HG03095 (cell line): Measurements from ENCODE around the gene INPP5A.

Source experiments
- ATAC-seq: cut with Tn5 transposase; IDR thresholded peaks from one replicate; pipeline ENCODE4 v1.9.1; 2021; ENCODE audit warnings: moderate library complexity; ENCODE audit not compliant: unreplicated experiment

INPP5A gene

DNA sequence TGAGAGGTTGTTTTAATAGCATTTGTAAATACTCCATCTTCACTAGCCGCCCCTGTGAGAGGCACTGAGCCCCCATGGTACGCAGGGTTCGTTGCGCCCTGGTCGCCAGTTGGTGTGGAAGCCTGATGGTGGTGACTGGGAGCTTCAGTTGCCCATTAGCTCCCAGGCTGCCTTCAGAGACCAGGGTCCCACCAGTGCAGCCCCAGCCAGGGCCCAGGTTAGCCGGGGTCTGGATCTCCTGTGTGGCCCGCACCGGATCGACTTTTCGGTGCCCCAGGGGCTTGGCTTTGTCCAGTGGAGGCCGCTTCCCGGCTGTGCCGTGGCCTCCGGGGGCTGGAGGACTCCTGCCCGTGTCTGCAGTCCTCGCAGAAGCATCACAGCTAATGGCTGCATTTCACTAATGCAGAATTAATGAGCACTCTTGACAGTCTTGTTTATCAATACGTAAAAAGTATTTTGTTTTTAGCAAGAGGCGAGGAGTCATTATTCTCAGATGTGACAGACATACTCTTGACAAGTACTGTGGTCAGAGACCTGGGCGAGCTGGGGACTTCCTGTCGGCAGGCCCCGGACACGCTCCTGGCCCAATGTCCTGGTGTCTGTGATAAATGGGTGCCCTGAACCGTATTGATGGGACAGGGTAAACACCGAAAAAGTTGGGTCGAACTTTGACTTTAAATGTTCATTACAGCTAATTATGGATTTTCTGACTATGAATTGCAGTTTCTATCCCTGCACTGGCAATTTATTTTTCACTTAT, 148.5 kb downstream of the INPP5A start:
- ATAC-seq: no peak

DNA sequence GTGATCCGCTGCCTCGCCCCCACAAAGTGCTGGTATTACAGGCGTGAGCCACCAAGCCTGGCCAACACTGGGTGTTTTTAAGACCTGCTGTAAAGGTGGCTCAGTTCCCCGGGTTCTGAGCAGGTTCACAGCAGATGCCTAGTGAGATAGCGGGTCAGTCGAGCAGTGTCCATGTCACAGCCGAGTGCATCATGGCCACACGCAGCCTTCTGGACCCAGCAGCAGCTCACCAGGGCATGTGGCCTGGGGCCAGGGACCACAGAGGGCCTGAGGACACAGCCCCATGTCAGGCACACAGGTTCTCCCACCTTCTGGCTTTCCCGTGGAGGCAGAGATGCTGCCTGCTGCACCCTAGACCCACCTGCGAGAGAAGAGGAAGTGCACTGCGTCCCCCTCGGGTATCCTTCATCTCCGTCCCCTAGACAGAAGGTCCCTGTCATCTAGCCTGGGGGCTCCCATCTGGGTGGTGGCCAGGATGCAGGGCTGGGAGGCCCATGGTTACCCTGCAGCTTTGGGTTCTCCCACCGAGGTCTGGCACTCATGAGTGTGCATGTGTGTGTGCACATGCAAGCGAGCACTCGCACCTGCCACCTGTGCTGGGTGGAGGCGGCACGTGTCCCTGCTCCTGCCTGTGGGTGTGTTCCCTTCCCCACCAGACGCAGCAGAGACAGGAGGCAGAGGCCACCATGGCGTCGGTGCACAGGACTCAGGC, 149.8 kb downstream of the INPP5A start:
- ATAC-seq: no peak

GRCh38 chr10:132687893-132688579, 150.4 kb downstream of the INPP5A start:
- no peak for ATAC-seq

GRCh38 chr10:132688580-132689420, 151.2 kb downstream of the INPP5A start:
- no peak for ATAC-seq

- ATAC-seq: no peak
Measured at GRCh38 chr10:132689721-132690360, 152.3 kb downstream of the INPP5A start.

DNA sequence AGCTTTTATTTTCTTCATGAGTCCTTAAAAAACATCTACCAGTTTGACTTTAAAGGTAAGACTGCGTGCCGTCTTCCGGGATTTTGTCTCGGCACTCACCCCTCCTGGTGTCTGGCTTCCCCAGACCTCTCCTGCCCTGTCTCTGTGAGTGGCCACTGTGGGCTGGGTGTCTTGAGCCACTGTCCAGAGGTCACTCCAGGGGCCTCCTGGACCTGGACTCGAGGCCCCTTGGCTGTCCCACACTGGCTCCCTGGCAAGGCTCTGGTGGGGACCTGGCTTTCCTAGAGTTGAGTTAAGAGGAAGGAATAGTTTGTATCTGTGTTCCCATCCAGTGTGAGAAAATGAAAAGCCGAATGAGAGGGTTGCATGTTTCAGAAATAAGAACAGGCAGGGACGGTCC, 152.8 kb downstream of the INPP5A start:
- ATAC-seq: no peak

DNA sequence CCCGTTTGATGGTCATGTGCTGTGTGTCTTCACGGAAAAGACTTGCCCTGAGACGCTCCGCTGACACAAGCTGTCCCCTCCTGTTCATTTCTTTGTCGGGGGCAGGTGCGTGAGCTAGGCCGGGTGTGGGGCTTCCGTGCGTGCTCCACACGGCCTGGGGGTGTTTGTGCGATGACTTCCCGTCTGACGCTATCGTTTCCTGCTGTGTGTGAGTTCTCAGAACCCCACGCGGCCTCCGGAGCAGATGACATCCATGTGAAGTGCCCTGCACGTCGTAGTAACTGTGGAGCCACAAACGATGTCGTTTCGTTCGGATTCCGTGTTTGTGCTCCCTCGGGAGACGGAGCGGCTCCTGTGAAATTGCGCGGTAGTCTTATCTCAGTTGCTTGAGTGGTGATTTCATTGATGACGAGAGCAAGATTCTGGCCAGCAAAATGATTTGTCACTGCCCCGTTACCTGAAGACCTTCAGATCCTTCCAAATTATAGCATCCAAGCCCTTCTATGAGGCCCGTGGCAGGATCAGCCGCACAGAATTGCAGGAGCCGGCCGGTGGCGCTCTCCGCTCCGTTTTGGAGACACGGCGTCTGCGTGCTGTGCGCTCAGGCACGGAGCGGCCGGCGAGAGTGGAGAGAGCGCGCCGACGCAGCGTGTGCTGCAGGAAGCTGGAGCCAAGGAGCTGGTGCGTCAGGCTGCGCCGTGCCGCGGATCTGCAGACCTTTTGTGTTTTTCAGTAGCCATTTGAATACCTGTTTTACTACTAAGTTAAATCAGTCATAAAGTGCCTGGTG, 153.4 kb downstream of the INPP5A start:
- ATAC-seq: no peak

DNA sequence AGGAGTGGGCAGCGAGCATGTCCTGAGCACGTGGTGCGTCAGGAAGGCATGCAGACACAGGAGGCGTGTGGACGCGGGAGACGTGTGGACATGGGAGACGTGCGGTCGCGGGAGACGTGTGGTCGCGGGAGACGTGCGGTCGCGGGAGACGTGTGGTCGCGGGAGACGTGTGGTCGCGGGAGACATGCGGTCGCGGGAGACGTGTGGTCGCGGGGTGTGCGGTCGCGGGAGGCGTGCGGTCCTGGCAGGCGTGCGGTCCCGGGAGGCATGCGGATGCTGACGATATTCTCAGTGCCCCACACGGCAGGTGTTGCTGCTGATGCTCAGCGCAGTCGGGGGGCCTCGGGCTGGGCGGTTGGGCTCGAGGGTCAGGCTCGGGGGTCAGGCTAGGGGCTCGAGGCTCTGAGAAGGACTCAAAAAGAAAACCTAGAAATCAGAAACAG, 154.1 kb downstream of the INPP5A start:
- ATAC-seq: no peak

DNA sequence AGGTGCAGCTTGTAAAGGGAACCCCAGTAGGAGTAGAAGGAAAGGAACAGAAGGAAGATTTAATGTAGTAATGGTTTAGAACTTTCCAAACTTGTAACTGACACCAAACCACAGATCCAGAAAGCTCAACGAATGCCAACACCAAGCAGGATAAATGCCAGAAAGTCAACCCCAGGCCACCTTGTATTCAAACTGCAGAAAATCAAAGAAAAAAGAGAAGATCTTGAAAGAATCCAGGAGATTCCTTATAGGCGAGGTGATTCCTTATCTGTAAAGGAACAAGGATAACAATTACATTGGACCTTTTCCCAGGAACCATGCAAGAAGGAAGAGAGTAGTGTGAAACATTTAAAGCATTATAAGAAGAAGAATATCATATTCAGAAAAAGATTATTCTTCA, 154.7 kb downstream of the INPP5A start:
- no peak for ATAC-seq

DNA sequence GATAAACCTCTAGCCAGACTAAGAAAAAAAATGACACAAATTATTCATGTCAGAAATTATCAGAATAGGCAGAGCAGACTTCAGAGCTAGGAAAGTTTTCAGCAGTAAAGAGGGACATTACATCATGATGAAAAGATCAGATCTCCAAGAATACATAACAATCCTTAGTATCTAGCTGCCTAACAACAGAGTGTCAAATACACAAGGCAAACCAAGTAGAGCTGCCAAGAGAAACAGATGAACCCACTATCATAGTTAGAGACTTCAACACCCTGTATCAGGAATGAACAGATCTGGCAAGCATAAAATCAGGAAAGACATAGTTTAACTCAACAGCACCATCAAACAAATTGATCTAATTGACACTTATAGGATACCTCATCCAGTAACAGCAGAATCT, 156.1 kb downstream of the INPP5A start:
- no peak for ATAC-seq

DNA sequence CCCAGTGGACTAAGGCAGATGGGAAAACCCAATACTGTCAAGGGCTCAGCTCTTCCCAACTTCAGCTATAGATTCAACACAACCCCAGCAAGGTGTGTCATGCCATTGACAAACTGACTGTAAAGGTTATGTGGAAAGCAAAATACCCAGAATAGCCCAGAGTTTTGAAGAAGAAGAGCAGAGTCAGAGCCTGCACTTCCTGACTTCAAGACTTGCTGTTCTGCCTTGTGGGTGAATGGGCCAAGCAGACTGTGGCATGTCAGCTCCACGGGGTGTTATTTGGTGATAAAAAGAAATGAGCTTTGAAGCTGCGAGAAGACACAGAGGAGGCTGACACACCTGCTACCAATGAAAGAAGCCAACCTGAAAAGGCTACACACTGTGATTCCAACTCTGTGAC, 158.6 kb downstream of the INPP5A start:
- ATAC-seq: no peak

DNA sequence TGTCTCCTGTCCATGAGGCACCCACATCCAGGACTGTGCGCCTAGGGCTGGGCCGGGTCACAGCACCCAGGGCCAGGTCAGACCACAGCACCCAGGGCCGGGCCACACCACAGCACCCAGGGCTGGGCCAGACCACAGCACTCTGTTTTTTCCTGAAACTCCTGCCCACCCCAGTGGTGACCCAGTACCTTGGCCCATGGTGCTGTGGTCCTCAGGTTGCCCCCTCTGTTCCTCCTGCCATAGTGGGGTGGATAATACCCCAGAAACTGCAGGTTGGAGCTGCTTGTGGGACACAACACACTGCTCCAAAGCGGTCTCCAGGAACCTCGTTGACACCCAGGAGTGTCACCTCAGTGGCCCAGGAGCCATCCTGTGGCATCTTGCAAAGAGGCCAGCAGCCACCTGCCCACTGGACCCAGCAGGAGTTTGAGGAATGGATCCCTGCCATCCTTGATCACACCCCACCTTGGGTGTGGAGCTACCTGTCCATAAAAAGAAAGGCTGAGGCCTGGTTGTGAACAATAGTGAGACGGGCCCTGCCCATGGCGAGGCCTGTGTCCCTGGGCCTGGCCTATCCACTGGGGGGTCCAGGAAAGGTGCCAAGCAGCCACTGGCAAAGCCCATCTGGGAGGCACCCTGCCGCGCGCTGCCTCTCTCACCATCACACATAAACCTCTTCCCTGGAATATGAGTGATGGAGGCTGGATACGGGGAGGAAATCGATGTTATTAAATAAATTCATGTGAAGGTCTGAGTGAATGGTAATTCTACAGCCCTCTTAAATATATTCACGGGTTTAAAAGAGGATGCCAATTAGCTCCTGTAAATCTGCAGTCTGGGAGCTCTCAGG, 159.4 kb downstream of the INPP5A start:
- no peak for ATAC-seq

- no peak for ATAC-seq
Measured at GRCh38 chr10:132697578-132698200, 160.1 kb downstream of the INPP5A start.

GRCh38 chr10:132698211-132698751, 160.7 kb downstream of the INPP5A start:
- ATAC-seq: no peak

DNA sequence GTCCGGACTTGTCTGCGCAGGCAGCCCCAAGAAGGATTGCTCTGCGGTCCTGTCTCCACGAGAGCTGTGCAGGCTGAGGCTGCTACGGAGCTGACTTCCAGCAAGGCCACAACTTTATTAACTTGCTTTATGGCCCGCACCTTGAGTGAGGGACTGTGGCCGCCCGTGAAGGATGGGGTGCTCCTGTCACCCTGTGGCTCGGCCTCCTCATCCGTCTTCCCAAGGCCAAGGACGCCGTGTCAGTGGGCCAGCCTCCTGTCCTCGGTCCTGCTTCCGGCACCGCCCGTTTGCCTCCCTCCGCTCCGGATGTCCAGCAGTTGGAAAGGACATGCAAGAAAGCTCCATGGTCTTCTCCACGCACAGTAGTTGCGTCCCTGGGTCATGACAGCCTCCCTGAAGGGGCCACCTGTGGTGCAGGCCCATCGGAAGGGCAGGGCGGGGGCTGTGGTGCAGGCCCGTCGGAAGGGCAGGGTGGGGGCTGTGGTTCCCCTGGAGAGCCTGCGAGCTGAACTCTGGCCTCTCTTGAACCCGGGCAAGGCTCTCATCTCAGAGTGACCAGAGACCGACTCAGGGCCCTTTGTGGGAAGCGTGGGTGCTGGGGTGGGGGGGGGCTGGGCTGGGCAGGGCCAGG, 161.3 kb downstream of the INPP5A start:
- ATAC-seq: no peak

- no peak for ATAC-seq
Measured at GRCh38 chr10:132699411-132700155, 162.0 kb downstream of the INPP5A start.
